GM12878 (cell line): ENCODE results near the gene BRINP3. TPM values are rescaled to one million over a fixed set of nuclear protein-coding genes. Genes with fewer than 3 reads are reported as not detected.

ENCODE experiments used
- ATAC-seq: fragments of 200-7000 bp; cut with Tn5 transposase; 3 replicates; pipeline ENCODE4 v1.9.1; 2020; ENCODE audit warnings: mild to moderate bottlenecking, moderate library complexity
- BruUV-seq: library from RNA; stranded (reverse); fragments of 400-500 nt; replicated peaks from 2 replicates; lab custom pipeline; 2021; lab: Mats Ljungman, UMichigan
- CTCF ChIA-PET: fragments of 300-600 bp; sonication (Branson Sonifier 250); formaldehyde crosslinking; extraction: SDS; loops from one replicate; lab custom pipeline; 2021; ENCODE audit warnings: inconsistent platforms; lab: Yijun Ruan, JAX
- POLR2A ChIA-PET: fragments of 350-600 bp; formaldehyde crosslinking; extraction: SDS; loops from one replicate; lab custom pipeline; 2021; ENCODE audit warnings: inconsistent platforms; lab: Charles Lee
- RAD21 ChIA-PET: fragments of 300-600 bp; sonication (Branson Sonifier 250); formaldehyde crosslinking; loops from one replicate; lab custom pipeline; 2023; ENCODE audit warnings: antibody characterized with exemption; ENCODE audit not compliant: unreplicated experiment; lab: Charles Lee
- SMC1A ChIA-PET: fragments of 300-600 bp; sonication (Branson Sonifier 250); formaldehyde crosslinking; loops from one replicate; lab custom pipeline; 2023; ENCODE audit not compliant: unreplicated experiment, uncharacterized antibody; lab: Charles Lee
- DNase-seq: peaks from one replicate; pipeline ENCODE4 v3.0.0-alpha.2; 2011; ENCODE audit warnings: low read depth, low spot score
- FAIRE-seq: peaks from 3 replicates; lab custom pipeline; 2011; peaks lifted over from hg19 to GRCh38; lab: Jason Lieb, UNC
- H2AFZ ChIP-seq: 2 replicates; pipeline ENCODE4 v1.6.0; 2011; ENCODE audit warnings: low read depth, low read length, control low read depth; ENCODE audit not compliant: control insufficient read depth
- H3K27ac ChIP-seq: 2 replicates; pipeline ENCODE4 v1.5.1; 2011; ENCODE audit warnings: control low read depth; ENCODE audit not compliant: control insufficient read depth, insufficient read depth
- H3K27me3 ChIP-seq, 2 experiments: replicated peaks in 1 of 2; 2 replicates each; pipeline versions ENCODE4 v1.6.0 to v1.6.1; 2011; ENCODE audit warnings: low read length in 1 of 2; ENCODE audit not compliant: control insufficient read depth in 2 of 2, insufficient read depth in 2 of 2
- H3K36me3 ChIP-seq, 2 experiments: 2 replicates each; pipeline ENCODE4 v1.5.1; 2011; ENCODE audit warnings: low read length in 1 of 2; ENCODE audit not compliant: control insufficient read depth in 2 of 2, insufficient read depth in 2 of 2
- H3K4me1 ChIP-seq: 2 replicates; pipeline ENCODE4 v1.6.1; 2011; ENCODE audit warnings: mild to moderate bottlenecking, low read length, moderate library complexity, mixed read lengths; ENCODE audit not compliant: control insufficient read depth, insufficient read depth
- H3K4me2 ChIP-seq: 2 replicates; pipeline ENCODE4 v1.6.0; 2011; ENCODE audit warnings: control low read depth; ENCODE audit not compliant: control insufficient read depth, insufficient read depth
- H3K4me3 ChIP-seq: fragments of 200-600 bp; sonication (generic); 2 replicates; pipeline ENCODE4 v1.5.1; 2016
- H3K79me2 ChIP-seq: 2 replicates; pipeline ENCODE4 v1.6.0; 2011; ENCODE audit warnings: low read length; ENCODE audit not compliant: control insufficient read depth, insufficient read depth
- H3K9ac ChIP-seq: 2 replicates; pipeline ENCODE4 v1.8.0; 2011; ENCODE audit warnings: low read length, control low read depth, mixed read lengths; ENCODE audit not compliant: control insufficient read depth, insufficient read depth
- H3K9me3 ChIP-seq: replicated peaks from 3 replicates; pipeline ENCODE4 v1.5.1; 2011; ENCODE audit warnings: mild to moderate bottlenecking, low read length; ENCODE audit not compliant: control insufficient read depth, insufficient read depth
- H4K20me1 ChIP-seq: 2 replicates; pipeline ENCODE4 v1.6.0; 2011; ENCODE audit not compliant: control insufficient read depth, insufficient read depth
- CREM ChIP-seq: IDR thresholded peaks from 2 replicates; pipeline ENCODE4 v1.6.1; 2014; ENCODE audit warnings: antibody characterized with exemption, low read depth
- HDAC6 ChIP-seq: fragments of 200-600 bp; sonication (generic); IDR thresholded peaks from one replicate; pipeline ENCODE4 v1.8.0; 2017; ENCODE audit warnings: antibody characterized with exemption; ENCODE audit not compliant: unreplicated experiment
- IKZF2 ChIP-seq, 2 experiments: fragments of 450-650 bp; IDR thresholded peaks; 2 replicates each; pipeline ENCODE4 v1.6.1; 2017; ENCODE audit warnings: mild to moderate bottlenecking in 2 of 2, moderate library complexity in 2 of 2
- MTA3 ChIP-seq: IDR thresholded peaks from 2 replicates; pipeline ENCODE4 v1.6.1; 2012; ENCODE audit warnings: low read length, inconsistent platforms, borderline replicate concordance
- NFYA ChIP-seq: IDR thresholded peaks from 2 replicates; pipeline ENCODE4 v1.6.1; 2011; ENCODE audit warnings: low read depth, mild to moderate bottlenecking, low read length, improper control_type of control experiment, borderline replicate concordance
- RAD21 ChIP-seq: IDR thresholded peaks from 2 replicates; pipeline ENCODE4 v1.6.1; 2011; ENCODE audit warnings: mild to moderate bottlenecking, low read depth, low read length, moderate library complexity; ENCODE audit not compliant: insufficient read depth
- YY1 ChIP-seq: IDR thresholded peaks from 2 replicates; pipeline ENCODE4 v1.6.1; 2011; ENCODE audit warnings: low read depth, mild to moderate bottlenecking, low read length
- ZSCAN29 ChIP-seq: fragments of 450-650 bp; IDR thresholded peaks from 2 replicates; pipeline ENCODE4 v1.6.1; 2017; ENCODE audit warnings: mild to moderate bottlenecking, moderate library complexity
- in situ Hi-C: fragments of 300-500 bp; cut with MboI; formaldehyde crosslinking; loops from 9 replicates; pipeline ENCODE4 v1.14.3; 2018; ENCODE audit warnings: mixed read lengths
- intact Hi-C: fragments of 100-400 bp; cut with micrococcal nuclease; formaldehyde crosslinking; loops from one replicate; pipeline ENCODE4 v1.14.2; 2022; ENCODE audit not compliant: unreplicated experiment
- polyA plus RNA-seq, 11 experiments: library from polyadenylated mRNA; depleted of rRNA in 4 of 11; unstranded in 6 of 11; stranded (reverse) in 5 of 11; fragments of >200 nt; fragmentation: Nextera tagmentation in 4 of 11; fragmentation: Illumina TruSeq in 1 of 11; extraction: Ambion mirVana in 4 of 11; extraction: Trizol in 1 of 11; gene quantifications; 1 replicate in 1 of 11; 2 replicates in 10 of 11; pipeline versions ENCODE4 v1.2.1 to v1.2.3, GENCODE V29; 2011 to 2016; ENCODE audit warnings: inconsistent platforms in 2 of 11, missing spikeins in 2 of 11, low read depth in 1 of 11
- total RNA-seq, 4 experiments: library from RNA; depleted of rRNA in 3 of 4; stranded (reverse); fragments of >200 nt in 3 of 4; fragmentation: Illumina TruSeq in 1 of 4; extraction: Trizol in 1 of 4; gene quantifications; 2 replicates each; pipeline versions ENCODE4 v1.2.1 to v1.2.3, GENCODE V29; 2013 to 2021
- TF ChIP-seq, protein P1 (sequence below): fragments of 450-650 bp; IDR thresholded peaks from 2 replicates; pipeline ENCODE4 v1.6.1; 2017; ENCODE audit warnings: mild to moderate bottlenecking, low read depth, inconsistent platforms; ENCODE audit not compliant: poor library complexity, severe bottlenecking

The BRINP3 gene
- total and polyA plus RNA-seq, 10 of the 15 experiments (the other 5 are each of a cell fraction or from before 2014, with no cell fraction given), result under 0.01 TPM; not detected in 9

DNA sequence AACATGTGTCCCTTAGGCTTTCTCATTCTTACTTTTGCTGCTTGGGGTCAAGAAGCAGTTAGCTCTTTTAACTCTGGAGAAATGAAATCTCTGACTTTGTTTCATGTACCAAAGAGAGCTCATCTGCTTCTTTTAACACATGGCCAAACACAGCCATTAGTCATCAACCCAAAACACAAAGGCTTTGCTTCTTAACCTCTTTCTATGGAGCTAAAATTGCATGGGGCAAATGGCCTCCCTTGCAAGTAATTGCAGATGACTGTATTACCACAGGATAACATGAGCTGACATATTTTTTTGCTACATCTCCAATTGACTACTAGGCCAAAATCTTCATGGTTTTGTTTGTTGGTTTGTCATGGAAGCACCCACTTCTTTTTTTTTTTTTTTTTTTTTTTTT lies 300.9 kb downstream of the BRINP3 start:
- no peak overlapping the region for H3K4me2 ChIP-seq
- H2AFZ ChIP-seq, result no peak overlapping the region
- no peak overlapping the region for H3K9ac ChIP-seq
- in situ Hi-C loops (no loop called here), intact Hi-C loops (no loop called here)
- ChIA-PET SMC1A (no interaction called here), POLR2A (interaction anchor here (0.7 kb wide), 1 partner anchor 1288 kb away, joined by 5 read pairs; no protein-coding TSS in a partner anchor), CTCF (interaction anchor here (1.0 kb wide), 1 partner anchor 9 kb away, joined by 4 read pairs; no protein-coding TSS in a partner anchor), RAD21 (no interaction called here)
- H3K9me3 ChIP-seq, result no peaks in the 10 kb centered on the region
- FAIRE-seq (no peak), ATAC-seq (no peak), DNase-seq (no peak)
- no peaks in the 10 kb centered on the region for H3K36me3 ChIP-seq
- H3K4me3 ChIP-seq, result no peak overlapping the region
- H3K4me1 ChIP-seq, result no peaks in the 10 kb centered on the region
- BruUV-seq, result no TSS peak
- no peaks in the 10 kb centered on the region for H3K79me2 ChIP-seq
- no peak for TF ChIP-seq MTA3
- no peak for TF ChIP-seq YY1
- TF ChIP-seq, protein P1, sequence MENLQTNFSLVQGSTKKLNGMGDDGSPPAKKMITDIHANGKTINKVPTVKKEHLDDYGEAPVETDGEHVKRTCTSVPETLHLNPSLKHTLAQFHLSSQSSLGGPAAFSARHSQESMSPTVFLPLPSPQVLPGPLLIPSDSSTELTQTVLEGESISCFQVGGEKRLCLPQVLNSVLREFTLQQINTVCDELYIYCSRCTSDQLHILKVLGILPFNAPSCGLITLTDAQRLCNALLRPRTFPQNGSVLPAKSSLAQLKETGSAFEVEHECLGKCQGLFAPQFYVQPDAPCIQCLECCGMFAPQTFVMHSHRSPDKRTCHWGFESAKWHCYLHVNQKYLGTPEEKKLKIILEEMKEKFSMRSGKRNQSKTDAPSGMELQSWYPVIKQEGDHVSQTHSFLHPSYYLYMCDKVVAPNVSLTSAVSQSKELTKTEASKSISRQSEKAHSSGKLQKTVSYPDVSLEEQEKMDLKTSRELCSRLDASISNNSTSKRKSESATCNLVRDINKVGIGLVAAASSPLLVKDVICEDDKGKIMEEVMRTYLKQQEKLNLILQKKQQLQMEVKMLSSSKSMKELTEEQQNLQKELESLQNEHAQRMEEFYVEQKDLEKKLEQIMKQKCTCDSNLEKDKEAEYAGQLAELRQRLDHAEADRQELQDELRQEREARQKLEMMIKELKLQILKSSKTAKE, result no peak
- TF ChIP-seq NFYA, result no peak
- no peak for TF ChIP-seq CREM
- TF ChIP-seq HDAC6, result no peak
- no peak for TF ChIP-seq ZSCAN29
- no peak for TF ChIP-seq IKZF2 (IDR thresholded peaks at IDR 0.05)
- TF ChIP-seq RAD21, result no peak
- no peaks in the 10 kb centered on the region for H4K20me1 ChIP-seq
- no peak overlapping the region for H3K27ac ChIP-seq
- H3K27me3 ChIP-seq, result no peaks in the 10 kb centered on the region
